ENCODE results near the gene MROH7. TPM values are rescaled to one million over a fixed set of nuclear protein-coding genes. Genes with fewer than 3 reads are reported as not detected.

Gene MROH7
- polyA plus RNA-seq, 1 donor, result 5.9 TPM

DNA sequence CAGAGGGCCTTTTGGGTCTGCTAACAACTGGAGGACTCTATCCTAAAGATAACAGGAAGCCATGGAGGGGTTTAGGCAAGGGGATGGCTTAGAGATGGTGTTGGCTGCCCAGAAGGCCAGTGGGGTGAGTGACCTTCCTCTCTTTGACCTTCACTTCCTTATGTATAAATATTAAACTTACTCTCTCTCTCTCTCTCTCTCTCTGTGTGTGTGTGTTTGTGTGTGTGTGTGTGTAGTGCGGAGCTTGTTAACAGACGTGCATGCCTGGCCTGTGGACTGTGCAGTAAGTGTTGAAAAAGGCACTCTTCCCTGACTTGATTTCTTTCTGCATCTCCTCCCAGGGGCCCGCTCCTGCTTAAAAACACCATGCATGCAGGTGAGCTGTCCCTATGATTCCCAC lies 10.0 kb downstream of the MROH7 start:
- no peak for DNase-seq

DNA sequence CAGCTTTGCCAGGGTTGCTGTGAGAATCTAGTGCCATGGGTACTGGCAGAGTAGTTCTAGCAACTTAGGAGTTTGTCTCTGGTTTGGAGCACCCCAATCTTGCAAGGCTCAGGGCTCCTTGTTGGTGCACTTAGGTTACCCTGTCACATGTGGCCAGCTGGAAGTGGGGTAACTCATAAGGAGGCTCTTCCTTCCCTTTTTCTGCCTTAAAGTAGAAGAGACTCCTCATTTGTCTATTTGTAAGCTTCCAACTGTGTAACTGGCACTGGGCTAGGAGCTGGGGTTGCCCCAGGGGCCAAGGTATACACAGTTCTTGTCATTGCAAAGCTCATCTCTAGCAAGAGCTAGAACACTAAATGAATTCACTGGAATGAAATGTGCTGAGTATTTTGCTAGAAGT lies 10.6 kb downstream of the MROH7 start:
- DNase-seq, result no peak

DNA sequence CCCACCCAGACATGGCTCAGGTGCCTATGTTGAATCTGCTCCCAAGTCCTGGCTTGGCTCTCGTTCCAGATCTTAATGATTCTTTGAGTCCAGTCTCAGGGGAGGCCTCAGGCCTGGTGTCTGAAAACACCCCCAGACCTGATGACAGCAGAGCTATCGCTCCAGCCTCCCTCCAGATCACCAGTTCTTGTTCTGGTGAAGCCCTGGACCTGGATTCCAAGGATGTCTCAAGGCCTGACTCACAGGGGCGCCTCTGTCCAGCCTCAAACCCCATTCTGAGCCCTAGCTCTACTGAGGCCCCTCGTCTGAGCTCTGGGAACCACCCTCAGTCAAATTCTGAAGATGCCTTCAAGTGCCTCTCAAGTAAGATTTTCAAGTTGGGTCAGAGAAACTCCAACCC lies 11.4 kb downstream of the MROH7 start:
- no peak for DNase-seq

- no peak for DNase-seq
Measured at GRCh38 chr1:54658164-54658913, 16.8 kb downstream of the MROH7 start.

- no peak for DNase-seq
Measured at GRCh38 chr1:54663725-54664124, 22.1 kb downstream of the MROH7 start.

DNA sequence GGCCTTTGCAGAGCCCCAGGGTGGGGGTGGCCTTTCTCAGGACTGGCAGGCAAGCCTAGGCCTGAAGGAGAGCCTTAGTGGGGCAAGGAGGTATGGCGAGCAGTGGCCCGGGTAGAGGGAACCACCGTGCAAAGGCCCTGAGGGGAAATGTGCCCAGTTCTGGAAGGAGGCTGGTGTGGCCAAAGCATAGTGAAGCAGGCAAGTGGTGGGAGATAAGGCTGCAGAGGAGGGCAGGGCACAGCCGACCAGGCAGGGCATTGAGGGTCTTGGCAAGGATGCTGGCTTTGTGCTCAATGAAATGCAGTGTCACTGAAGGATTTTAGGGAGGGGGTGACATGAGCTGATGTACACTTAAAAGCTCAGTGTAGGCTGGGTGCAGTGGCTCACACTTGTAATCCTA lies 22.8 kb downstream of the MROH7 start:
- DNase-seq, result no peak

- no peak for DNase-seq
Measured at GRCh38 chr1:54665852-54666251, 24.3 kb downstream of the MROH7 start.

GRCh38 chr1:54666333-54666732 lies 24.7 kb downstream of the MROH7 start:
- no peak for DNase-seq

DNA sequence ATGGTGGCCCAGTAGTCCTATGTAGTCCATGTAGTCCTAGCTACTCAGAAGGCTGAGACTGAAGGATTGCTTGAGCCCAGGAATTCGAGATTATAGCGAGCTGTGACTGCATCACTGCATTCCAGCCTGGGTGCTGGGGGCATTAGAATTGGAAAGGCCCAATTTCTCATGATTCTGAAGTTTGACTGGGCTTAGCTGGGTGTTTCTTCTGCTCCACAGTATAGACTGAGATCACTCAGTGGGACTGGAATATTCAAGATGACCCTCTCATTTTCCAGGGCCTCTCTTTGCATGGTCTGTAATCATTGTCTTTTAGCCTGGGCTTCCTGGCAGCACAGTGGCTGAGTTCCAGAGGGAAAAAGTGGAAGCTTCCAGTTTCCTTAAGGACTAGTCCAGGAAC lies 26.2 kb downstream of the MROH7 start:
- DNase-seq, result no peak

DNA sequence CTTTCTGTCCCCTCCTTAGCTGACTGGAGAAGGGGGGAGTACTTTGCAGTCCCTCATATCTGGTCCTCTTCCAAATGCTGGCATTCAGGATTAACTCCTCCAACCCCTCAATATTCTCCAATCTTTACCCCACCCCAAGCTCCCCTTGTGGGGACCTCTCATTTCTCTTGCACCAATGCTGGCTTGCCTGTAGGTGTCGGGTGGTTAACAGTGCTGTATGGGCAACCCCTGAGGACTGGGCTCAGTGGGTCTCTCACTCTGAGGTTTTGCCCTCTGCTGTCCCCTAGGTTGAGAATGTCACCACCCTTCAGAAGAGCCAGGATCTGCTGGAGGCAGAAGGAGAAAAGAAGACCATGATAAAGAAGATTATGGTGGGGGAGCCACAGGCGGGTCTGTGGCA lies 27.0 kb downstream of the MROH7 start:
- no peak for DNase-seq

- no peak for DNase-seq
Measured at GRCh38 chr1:54671985-54672608, 30.5 kb downstream of the MROH7 start.

- no peak for DNase-seq
Measured at GRCh38 chr1:54678776-54679643, 37.4 kb downstream of the MROH7 start.

- no peak for DNase-seq
Measured at GRCh38 chr1:54679706-54680105, 38.1 kb downstream of the MROH7 start.

GRCh38 chr1:54680387-54680786 lies 38.8 kb downstream of the MROH7 start:
- no peak for DNase-seq

GRCh38 chr1:54681358-54681757 lies 39.8 kb downstream of the MROH7 start:
- DNase-seq, result no peak

- DNase-seq, result no peak
Measured at GRCh38 chr1:54683453-54683852, 41.9 kb downstream of the MROH7 start.

DNA sequence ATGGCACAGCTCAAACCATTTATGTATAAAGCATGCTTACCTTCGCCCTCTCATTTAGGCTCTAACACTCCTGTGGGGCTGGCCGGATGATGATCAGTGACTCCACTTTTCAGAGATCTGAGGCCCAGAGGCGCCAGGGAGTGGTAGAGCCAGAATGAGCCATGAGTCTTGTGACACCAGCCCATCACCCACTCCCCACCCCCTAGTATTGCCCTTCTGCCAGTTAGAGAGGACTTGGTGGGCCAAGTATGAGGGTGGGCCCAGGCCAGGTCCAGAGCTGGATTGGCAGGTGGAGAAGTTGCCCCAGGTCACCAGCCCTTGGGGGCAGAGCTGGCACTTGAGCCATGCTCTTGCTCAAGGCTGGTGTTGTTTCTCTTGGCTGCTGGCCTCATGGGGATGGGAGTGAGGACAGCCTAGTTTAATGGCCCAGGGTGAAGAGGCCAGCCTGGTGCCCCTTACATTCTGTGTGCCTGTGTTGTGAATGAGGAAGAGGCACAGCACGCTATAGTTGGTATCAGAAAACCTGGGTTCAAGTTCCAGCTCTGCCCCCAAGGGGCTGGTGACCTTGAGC lies 43.8 kb downstream of the MROH7 start:
- DNase-seq, result no peak

- DNase-seq, result no peak
Measured at GRCh38 chr1:54686155-54686554, 44.6 kb downstream of the MROH7 start.

DNA sequence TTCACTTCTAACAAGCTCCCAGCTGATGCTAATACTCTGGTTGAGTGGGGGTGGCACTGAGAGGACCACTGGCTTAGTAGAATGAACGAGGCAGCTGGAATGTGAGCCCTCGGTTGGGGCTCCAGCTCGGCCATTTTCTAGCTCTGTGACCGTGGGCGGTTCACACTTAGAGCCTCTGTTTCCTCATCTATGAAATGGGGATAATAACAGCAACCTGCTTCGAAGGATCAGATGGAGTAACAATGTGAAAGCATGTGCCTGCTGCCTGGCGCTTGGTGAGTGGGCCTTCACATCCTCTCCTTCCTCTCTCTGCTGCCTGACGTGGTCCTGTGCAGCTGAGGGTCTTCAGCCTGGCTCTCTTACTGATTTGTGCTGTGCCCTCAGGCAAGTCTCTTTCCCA lies 53.2 kb downstream of the MROH7 start:
- no peak for DNase-seq

GRCh38 chr1:54695221-54695620 lies 53.6 kb downstream of the MROH7 start:
- no peak for DNase-seq

GRCh38 chr1:54695764-54696163 lies 54.2 kb downstream of the MROH7 start:
- DNase-seq, result no peak

DNA sequence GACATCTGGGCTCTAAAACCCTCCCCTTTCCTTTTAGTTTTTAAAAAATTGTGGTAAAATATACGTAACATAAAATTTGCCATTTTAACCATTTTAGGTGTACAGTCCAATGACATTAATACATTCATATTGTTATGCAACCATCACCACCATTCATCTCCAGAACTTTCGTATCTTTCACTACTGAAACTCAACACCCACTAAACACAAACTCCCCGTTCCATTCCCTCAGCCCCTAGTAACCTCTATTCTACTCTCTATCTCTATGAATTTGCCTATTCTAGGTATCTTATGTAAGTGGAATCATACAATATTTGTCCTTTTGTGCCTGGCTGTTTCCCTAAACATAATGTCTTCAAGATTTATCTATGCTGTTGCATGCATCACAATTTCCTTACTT lies 54.7 kb downstream of the MROH7 start:
- no peak for DNase-seq

- DNase-seq, result no peak
Measured at GRCh38 chr1:54697896-54698295, 56.3 kb downstream of the MROH7 start.

All from hindlimb muscle (tissue), 1 donor.